Natural killer cell (primary cell): ENCODE data around the gene BZW2. TPM values are rescaled to one million over a fixed set of nuclear protein-coding genes. Genes with fewer than 3 reads are reported as not detected.

Experiments
- ATAC-seq, 3 donors: fragments of 150-1000 bp in 2 of 3; fragments of 200-7000 bp in 1 of 3; cut with Tn5 transposase; 1 replicate in 1 of 3; 2 replicates in 2 of 3; pipeline ENCODE4 v1.10.0; 2021; ENCODE audit warnings: mild to moderate bottlenecking in 2 of 3, moderate library complexity in 2 of 3
- DNase-seq, 2 donors: peaks; one replicate each; pipeline versions ENCODE4 v3.0.0 to v3.0.0-alpha.2; 2013 to 2021; ENCODE audit warnings: mixed read lengths in 1 of 2
- H3K27ac ChIP-seq: one replicate; pipeline ENCODE4 v1.5.1; 2013; ENCODE audit warnings: mild to moderate bottlenecking, low read length
- H3K27me3 ChIP-seq: one replicate; pipeline ENCODE4 v1.6.1; 2013; ENCODE audit warnings: low read length; ENCODE audit not compliant: control insufficient read depth, insufficient read depth
- H3K36me3 ChIP-seq: one replicate; pipeline ENCODE4 v1.6.1; 2013; ENCODE audit warnings: low read length; ENCODE audit not compliant: control insufficient read depth, insufficient read depth
- H3K4me1 ChIP-seq: one replicate; pipeline ENCODE4 v1.6.1; 2013; ENCODE audit warnings: low read length; ENCODE audit not compliant: control insufficient read depth, insufficient read depth
- H3K4me3 ChIP-seq: one replicate; pipeline ENCODE4 v1.5.1; 2013; ENCODE audit warnings: low read length
- H3K9me3 ChIP-seq: one replicate; pipeline ENCODE4 v1.6.1; 2013; ENCODE audit warnings: low read length; ENCODE audit not compliant: control insufficient read depth, insufficient read depth
- H3K27ac Mint-ChIP-seq, 2 donors: one replicate each; pipeline ENCODE4 v1.8.0; 2022; ENCODE audit warnings: mild to moderate bottlenecking in 2 of 2, mixed read lengths in 2 of 2, moderate library complexity in 1 of 2
- H3K27me3 Mint-ChIP-seq, 2 donors: one replicate each; pipeline ENCODE4 v1.8.0; 2022; ENCODE audit warnings: low read depth in 2 of 2, mixed read lengths in 2 of 2
- H3K36me3 Mint-ChIP-seq: one replicate; pipeline ENCODE4 v1.8.0; 2022; ENCODE audit warnings: mixed read lengths
- H3K4me1 Mint-ChIP-seq, 2 donors: one replicate each; pipeline ENCODE4 v1.8.0; 2022; ENCODE audit warnings: mixed read lengths in 2 of 2
- H3K4me3 Mint-ChIP-seq: one replicate; pipeline ENCODE4 v1.8.0; 2022; ENCODE audit warnings: mild to moderate bottlenecking, moderate library complexity, mixed read lengths
- H3K9me3 Mint-ChIP-seq, 2 donors: one replicate each; pipeline ENCODE4 v1.8.0; 2022; ENCODE audit warnings: mixed read lengths in 2 of 2
- CTCF ChIP-seq: fragments of 200-600 bp; IDR thresholded peaks from one replicate; pipeline ENCODE4 v1.8.0; 2022; ENCODE audit warnings: antibody characterized with exemption
- WGBS: methylation state at CpG from one replicate; pipeline ENCODE4 v1.1.7; 2013; ENCODE audit warnings: missing lambda C conversion rate; ENCODE audit not compliant: insufficient coverage; 5-methylcytosine and 5-hydroxymethylcytosine counted together
- intact Hi-C: fragments of 100-400 bp; cut with micrococcal nuclease; formaldehyde crosslinking; loops from one replicate; pipeline ENCODE4 v1.14.2; 2022
- total RNA-seq, 4 donors: library from RNA; stranded (reverse); fragments of 120-200 nt in 1 of 4; gene quantifications; one replicate each; pipeline versions ENCODE4 v1.2.3 to v1.2.4, GENCODE V29; 2013 to 2022

The BZW2 gene
- total RNA-seq, 3 donors from 2014 or later (not counting 1 experiment from before 2014, with no cell fraction given), result 15.3 to 21.0 (median 19.9) TPM

DNA sequence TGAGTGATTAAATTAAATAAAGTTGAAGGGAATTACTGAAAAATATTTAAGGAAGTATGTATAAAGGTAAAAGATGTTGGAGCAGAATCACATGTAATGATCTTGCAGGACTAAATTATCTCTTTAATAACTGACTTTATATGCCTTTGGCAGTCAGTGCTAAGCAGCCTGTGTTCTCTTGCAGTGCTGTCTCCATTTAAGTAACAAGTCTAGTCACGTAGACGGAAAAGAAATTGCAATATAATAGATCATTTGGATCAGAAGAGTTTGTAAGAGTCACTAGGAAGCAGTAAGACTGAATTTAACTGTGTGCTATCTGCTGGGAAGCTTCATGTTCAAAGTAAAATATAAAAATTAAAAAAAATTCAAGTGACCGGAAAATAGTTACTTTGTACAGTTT, 21.4 kb downstream of the BZW2 start:
- no peak overlapping the region for H3K27ac ChIP-seq
- H3K27me3 Mint-ChIP-seq, result no peaks in the 10 kb centered on the region
- no peaks in the 10 kb centered on the region for H3K9me3 Mint-ChIP-seq
- no peaks in the 10 kb centered on the region for H3K27me3 ChIP-seq
- H3K36me3 Mint-ChIP-seq, result no peaks in the 10 kb centered on the region
- TF ChIP-seq CTCF, result no peak
- 96% methylated on average over 3 of the region's 3 CpGs for WGBS
- no peaks in the 10 kb centered on the region for H3K9me3 ChIP-seq
- H3K4me1 Mint-ChIP-seq, result peaks cover 4 to 13% of the 10 kb centered on the region in 2 donors
- no peak overlapping the region for H3K4me3 ChIP-seq
- DNase-seq (no peak), ATAC-seq (no peak)
- H3K36me3 ChIP-seq, result peaks cover 8% of the 10 kb centered on the region
- H3K4me3 Mint-ChIP-seq, result no peak overlapping the region
- no peak overlapping the region for H3K27ac Mint-ChIP-seq
- intact Hi-C loops, result no loop called here
- H3K4me1 ChIP-seq, result no peaks in the 10 kb centered on the region

GRCh38 chr7:16668049-16668858, 22.3 kb downstream of the BZW2 start:
- 92% methylated on average over 8 of the region's 11 CpGs for WGBS
- ATAC-seq, result peak in 1 of 3 donors; percentile 78
- no peak overlapping the region for H3K27ac Mint-ChIP-seq

GRCh38 chr7:16668978-16669377, 23.0 kb downstream of the BZW2 start:
- Mint-ChIP-seq H3K4me3 (no peak overlapping the region), H3K27ac (no peak overlapping the region), H3K36me3 (no peaks in the 10 kb centered on the region), H3K27me3 (no peaks in the 10 kb centered on the region), H3K4me1 (peaks cover 0 to 9% of the 10 kb centered on the region in 2 donors), H3K9me3 (no peaks in the 10 kb centered on the region)
- peaks cover 8% of the 10 kb centered on the region for H3K36me3 ChIP-seq
- no peak for ATAC-seq
- 99% methylated on average over 5 of the region's 5 CpGs for WGBS
- no peaks in the 10 kb centered on the region for H3K4me1 ChIP-seq
- TF ChIP-seq CTCF, result no peak
- intact Hi-C loops, result no loop called here
- no peaks in the 10 kb centered on the region for H3K27me3 ChIP-seq
- no peak overlapping the region for H3K4me3 ChIP-seq
- no peaks in the 10 kb centered on the region for H3K9me3 ChIP-seq
- no peak for DNase-seq
- no peak overlapping the region for H3K27ac ChIP-seq

More at GRCh38 chr7:16668049-16668858, 22.3 kb downstream of the BZW2 start:
- peaks cover 8% of the 10 kb centered on the region for H3K36me3 ChIP-seq
- H3K27ac ChIP-seq, result no peak overlapping the region
- Mint-ChIP-seq H3K36me3 (no peaks in the 10 kb centered on the region), H3K9me3 (no peaks in the 10 kb centered on the region), H3K4me3 (no peak overlapping the region), H3K27me3 (no peaks in the 10 kb centered on the region), H3K4me1 (peaks cover 0 to 9% of the 10 kb centered on the region in 2 donors)
- no peak for DNase-seq
- no peak overlapping the region for H3K4me3 ChIP-seq
- H3K27me3 ChIP-seq, result no peaks in the 10 kb centered on the region
- intact Hi-C loops, result no loop called here
- H3K9me3 ChIP-seq, result no peaks in the 10 kb centered on the region
- TF ChIP-seq CTCF, result no peak
- no peaks in the 10 kb centered on the region for H3K4me1 ChIP-seq

- H3K27ac ChIP-seq, result no peak overlapping the region
- no peak overlapping the region for H3K27ac Mint-ChIP-seq
- H3K4me1 Mint-ChIP-seq, result peaks cover 0 to 9% of the 10 kb centered on the region in 2 donors
- ATAC-seq (no peak), DNase-seq (no peak)
- H3K27me3 Mint-ChIP-seq, result no peaks in the 10 kb centered on the region
- no peaks in the 10 kb centered on the region for H3K36me3 Mint-ChIP-seq
- H3K4me3 ChIP-seq, result no peak overlapping the region
- no peaks in the 10 kb centered on the region for H3K9me3 Mint-ChIP-seq
- no peak for TF ChIP-seq CTCF
- no peaks in the 10 kb centered on the region for H3K9me3 ChIP-seq
- no peak overlapping the region for H3K4me3 Mint-ChIP-seq
- WGBS, result 100% methylated on average over 2 of the region's 2 CpGs
- peaks cover 8% of the 10 kb centered on the region for H3K36me3 ChIP-seq
- no peaks in the 10 kb centered on the region for H3K27me3 ChIP-seq
- intact Hi-C loops, result no loop called here
- H3K4me1 ChIP-seq, result no peaks in the 10 kb centered on the region
Observed at GRCh38 chr7:16669581-16669980, 23.6 kb downstream of the BZW2 start.
